D721Med (cell line): ENCODE measurements around the gene NR1H3.

Experiments used
- DNase-seq: peaks from one replicate; pipeline ENCODE4 v3.0.0; 2011; ENCODE audit warnings: low spot score; ENCODE audit not compliant: insufficient read length
- FAIRE-seq: peaks from 2 replicates; lab custom pipeline; 2011; peaks lifted over from hg19 to GRCh38; lab: Jason Lieb, UNC
- TF ChIP-seq, protein P1 (sequence below): IDR thresholded peaks from 2 replicates; pipeline ENCODE4 v1.5.1; 2012; ENCODE audit warnings: mild to moderate bottlenecking, control low read depth; ENCODE audit not compliant: insufficient read depth; ENCODE audit errors: missing control alignments

Gene NR1H3

GRCh38 chr11:47285969-47286770 is 28.4 kb downstream of the NR1H3 start:
- peak; percentile 68 for DNase-seq
- FAIRE-seq = peak; percentile 90
- TF ChIP-seq, protein P1, sequence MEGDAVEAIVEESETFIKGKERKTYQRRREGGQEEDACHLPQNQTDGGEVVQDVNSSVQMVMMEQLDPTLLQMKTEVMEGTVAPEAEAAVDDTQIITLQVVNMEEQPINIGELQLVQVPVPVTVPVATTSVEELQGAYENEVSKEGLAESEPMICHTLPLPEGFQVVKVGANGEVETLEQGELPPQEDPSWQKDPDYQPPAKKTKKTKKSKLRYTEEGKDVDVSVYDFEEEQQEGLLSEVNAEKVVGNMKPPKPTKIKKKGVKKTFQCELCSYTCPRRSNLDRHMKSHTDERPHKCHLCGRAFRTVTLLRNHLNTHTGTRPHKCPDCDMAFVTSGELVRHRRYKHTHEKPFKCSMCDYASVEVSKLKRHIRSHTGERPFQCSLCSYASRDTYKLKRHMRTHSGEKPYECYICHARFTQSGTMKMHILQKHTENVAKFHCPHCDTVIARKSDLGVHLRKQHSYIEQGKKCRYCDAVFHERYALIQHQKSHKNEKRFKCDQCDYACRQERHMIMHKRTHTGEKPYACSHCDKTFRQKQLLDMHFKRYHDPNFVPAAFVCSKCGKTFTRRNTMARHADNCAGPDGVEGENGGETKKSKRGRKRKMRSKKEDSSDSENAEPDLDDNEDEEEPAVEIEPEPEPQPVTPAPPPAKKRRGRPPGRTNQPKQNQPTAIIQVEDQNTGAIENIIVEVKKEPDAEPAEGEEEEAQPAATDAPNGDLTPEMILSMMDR = no peak

DNA sequence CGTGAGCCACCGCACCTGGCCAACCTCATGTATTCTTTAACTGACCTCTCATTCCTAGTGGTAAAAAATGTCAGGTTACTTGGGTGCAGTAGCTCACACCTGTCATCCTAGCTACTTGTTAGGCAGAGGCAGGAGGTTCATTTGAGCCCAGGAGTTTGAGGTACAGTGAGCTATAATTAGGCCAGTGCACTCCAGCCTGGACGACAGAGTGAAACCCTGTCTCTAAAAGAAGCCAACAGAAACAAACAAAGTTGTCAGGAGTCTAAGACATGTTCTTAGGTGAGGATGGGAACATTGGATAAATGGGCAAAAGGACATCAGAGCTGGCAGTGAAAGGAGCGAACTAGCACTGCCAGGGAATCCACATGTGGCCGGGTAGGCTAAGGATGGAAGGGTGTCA is 30.3 kb downstream of the NR1H3 start:
- DNase-seq = no peak
- TF ChIP-seq, protein P1 = no peak
- no peak for FAIRE-seq

DNA sequence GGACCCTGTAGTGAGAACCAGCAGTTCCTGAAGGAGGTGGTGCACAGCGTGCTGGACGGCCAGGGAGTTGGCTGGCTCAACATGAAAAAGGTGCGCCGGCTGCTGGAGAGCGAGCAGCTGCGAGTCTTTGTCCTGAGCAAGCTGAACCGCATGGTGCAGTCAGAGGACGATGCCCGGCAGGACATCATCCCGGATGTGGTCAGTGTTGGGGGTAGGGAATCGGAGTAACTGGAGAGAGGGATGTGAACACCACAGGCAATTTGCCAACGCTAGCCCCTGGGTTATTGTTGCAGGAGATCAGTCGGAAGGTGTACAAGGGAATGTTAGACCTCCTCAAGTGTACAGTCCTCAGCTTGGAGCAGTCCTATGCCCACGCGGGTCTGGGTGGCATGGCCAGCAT is 32.1 kb downstream of the NR1H3 start:
- DNase-seq = no peak
- no peak for FAIRE-seq
- TF ChIP-seq, protein P1 = no peak

DNA sequence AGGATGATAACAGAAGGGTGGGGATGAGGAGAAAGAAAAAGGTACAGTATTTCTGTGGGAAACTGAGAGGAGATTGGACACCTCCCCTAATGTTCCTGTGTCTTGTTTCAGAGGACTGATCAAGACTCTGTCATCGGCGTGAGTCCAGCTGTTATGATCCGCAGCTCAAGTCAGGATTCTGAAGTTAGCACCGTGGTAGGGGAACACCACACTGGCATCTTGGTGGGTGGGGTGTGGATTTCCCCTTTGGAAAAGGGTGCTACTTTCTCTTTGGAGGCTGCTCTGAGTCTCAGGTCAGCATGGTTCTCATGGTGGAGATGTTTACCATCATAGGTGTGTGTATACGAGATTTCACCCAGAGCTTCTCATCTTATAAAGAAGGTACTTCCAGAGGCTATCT is 37.6 kb downstream of the NR1H3 start:
- no peak for FAIRE-seq
- no peak for DNase-seq
- TF ChIP-seq, protein P1 = no peak

GRCh38 chr11:47296045-47296444 is 38.2 kb downstream of the NR1H3 start:
- FAIRE-seq (no peak), DNase-seq (no peak)
- TF ChIP-seq, protein P1 = no peak

DNA sequence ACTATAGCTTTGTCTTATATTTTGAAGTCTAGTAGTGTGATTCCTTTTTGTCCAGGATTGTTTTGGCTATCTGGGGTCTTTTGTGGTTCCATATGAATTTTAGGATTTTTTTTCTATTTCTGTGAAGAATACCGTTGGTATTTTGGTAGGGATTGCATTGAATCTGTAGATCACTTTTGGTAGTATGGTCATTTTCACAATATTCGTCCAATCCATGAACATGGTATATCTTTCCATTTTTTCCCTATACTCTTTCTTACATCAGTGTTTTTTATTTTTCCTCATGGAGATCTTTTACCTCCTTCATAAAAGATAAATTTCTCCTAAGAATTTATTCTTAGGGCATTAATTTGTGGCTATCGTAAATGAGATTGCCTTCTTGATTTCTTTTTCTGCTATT is 41.3 kb downstream of the NR1H3 start:
- TF ChIP-seq, protein P1 = no peak
- DNase-seq (no peak), FAIRE-seq (no peak)

DNA sequence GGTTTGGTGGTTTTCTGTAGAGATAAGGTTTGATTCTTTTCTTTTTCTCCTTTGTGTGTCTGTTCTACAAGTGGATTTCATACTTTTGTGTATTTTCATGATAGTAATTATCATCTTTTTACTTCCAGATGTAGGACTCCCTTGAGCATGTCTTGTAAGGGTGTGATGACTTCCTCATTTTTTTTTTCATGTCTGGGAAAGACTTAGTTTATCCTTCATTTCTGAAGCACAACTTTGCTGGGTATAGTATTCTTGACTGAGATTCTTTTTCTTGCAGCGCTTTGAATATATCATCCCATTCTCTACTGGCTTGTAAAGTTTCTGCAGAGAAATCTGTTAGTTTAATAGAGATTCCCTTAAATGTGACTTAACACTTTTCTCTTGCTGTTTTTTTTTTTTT is 45.1 kb downstream of the NR1H3 start:
- FAIRE-seq = no peak
- DNase-seq = no peak
- TF ChIP-seq, protein P1 = no peak
